Naive thymus-derived CD8-positive, alpha-beta T cell (primary cell): Measurements from ENCODE around the gene PKIB. TPM values are rescaled to one million over a fixed set of nuclear protein-coding genes. Genes with fewer than 3 reads are reported as not detected.

Experiments
- ATAC-seq, 2 donors: fragments of 150-1000 bp; cut with Tn5 transposase in 1 of 2; sonication (Bioruptor Pico), chemical (Tn5 transposase) in 1 of 2; 1 replicate in 1 of 2; 2 replicates in 1 of 2; pipeline ENCODE4 v1.10.0; 2021; ENCODE audit warnings: mild to moderate bottlenecking in 2 of 2, moderate library complexity in 2 of 2
- POLR2A ChIA-PET: fragments of 350-600 bp; sonication (Branson Sonifier 250); formaldehyde crosslinking; loops from one replicate; lab custom pipeline; 2021; ENCODE audit warnings: antibody characterized with exemption; lab: Charles Lee
- DNase-seq, 10 donors: peaks; one replicate each; pipeline versions ENCODE4 v3.0.0 to v3.0.0-alpha.2; 2020 to 2022
- H3K27ac Mint-ChIP-seq, 10 donors: one replicate each; pipeline ENCODE4 v1.8.0; 2020 to 2022; ENCODE audit warnings: mild to moderate bottlenecking in 10 of 10, mixed read lengths in 10 of 10, moderate library complexity in 4 of 10, inconsistent platforms in 1 of 10
- H3K27me3 Mint-ChIP-seq, 5 donors: one replicate each; pipeline ENCODE4 v1.8.0; 2021 to 2022; ENCODE audit warnings: mixed read lengths in 5 of 5
- H3K36me3 Mint-ChIP-seq, 3 donors: one replicate each; pipeline ENCODE4 v1.8.0; 2020 to 2022; ENCODE audit warnings: mixed read lengths in 3 of 3, mild to moderate bottlenecking in 2 of 3, inconsistent platforms in 1 of 3
- H3K4me1 Mint-ChIP-seq, 4 donors: one replicate each; pipeline ENCODE4 v1.8.0; 2021 to 2022; ENCODE audit warnings: mixed read lengths in 4 of 4
- H3K4me3 Mint-ChIP-seq, 10 donors: one replicate each; pipeline ENCODE4 v1.8.0; 2020 to 2022; ENCODE audit warnings: mild to moderate bottlenecking in 10 of 10, mixed read lengths in 10 of 10, moderate library complexity in 6 of 10, inconsistent platforms in 1 of 10
- H3K9me3 Mint-ChIP-seq, 9 donors: one replicate each; pipeline ENCODE4 v1.8.0; 2020 to 2022; ENCODE audit warnings: mixed read lengths in 9 of 9, mild to moderate bottlenecking in 3 of 9, inconsistent platforms in 1 of 9, moderate library complexity in 1 of 9
- polyA plus RNA-seq, 3 donors: library from polyadenylated mRNA; unstranded; fragments of 300-500 nt; fragmentation: Illumina TruSeq; gene quantifications; one replicate each; pipeline ENCODE4 v1.2.3, GENCODE V29; 2021
- total RNA-seq, 8 experiments: library from RNA in 2 of 8; stranded (reverse) in 2 of 8; gene quantifications; one replicate each; pipeline ENCODE4 v1.2.3 and lab custom pipeline; 2021 to 2026

The PKIB gene, protein sequence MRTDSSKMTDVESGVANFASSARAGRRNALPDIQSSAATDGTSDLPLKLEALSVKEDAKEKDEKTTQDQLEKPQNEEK
- total RNA-seq = under 1 TPM; 0.65 to 0.82 TPM
- polyA plus RNA-seq = under 1 TPM; 0.45 to 0.81 (median 0.75) TPM
- 0 to 0.52 (median 0.10) reads per million in 6 experiments for total RNA-seq (lab: John Stamatoyannopoulos, UW)

DNA sequence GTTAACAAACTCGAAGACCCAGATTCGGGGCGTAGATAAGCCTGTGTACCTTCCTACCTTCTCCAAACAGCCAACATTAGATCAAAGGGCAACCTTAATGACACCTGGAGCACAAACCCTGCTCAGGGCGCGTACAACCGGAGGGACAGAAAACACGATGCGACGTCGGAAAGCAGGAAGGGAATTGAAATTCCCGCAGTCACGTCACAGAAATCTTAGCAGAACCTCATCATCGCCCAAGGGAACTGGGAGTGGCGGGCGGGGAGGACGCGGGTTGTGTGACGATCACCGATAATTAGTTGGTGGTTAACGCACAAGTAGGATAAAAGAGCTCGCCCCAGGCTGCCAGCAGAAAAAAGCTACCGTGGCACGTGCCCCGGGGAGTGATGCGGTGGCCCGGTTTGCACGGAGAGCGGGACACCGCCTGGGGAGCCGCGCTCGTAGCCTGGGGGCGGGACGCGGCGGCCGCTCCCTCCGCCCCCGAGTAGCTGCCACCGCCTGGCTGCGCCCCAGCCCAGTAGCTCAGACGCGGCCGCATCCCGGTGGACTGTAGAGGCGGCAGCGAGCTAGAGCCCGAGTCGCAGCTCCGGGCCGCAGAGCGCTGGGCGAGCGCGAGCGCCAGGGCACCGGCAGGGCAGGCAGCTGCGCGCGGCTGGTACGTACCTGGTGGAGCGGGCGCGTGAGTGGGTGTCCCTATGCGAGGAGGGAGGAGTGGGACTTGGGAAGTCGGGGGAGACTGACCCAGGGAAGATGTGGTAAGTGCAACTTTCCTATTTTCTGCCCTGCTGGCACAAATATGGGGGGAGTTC, at the start of gene PKIB:
PKIB (plus strand) TSS at position 525 of the 809 bp plus-strand sequence. CDS start 107,390 bp downstream, outside the sequence.
- H3K4me1 Mint-ChIP-seq = peaks cover 9 to 23% (median 21%) of the 10 kb centered on the region in 4 donors
- H3K36me3 Mint-ChIP-seq = peaks cover 0 to under 1% (median 0%) of the 10 kb centered on the region in 3 donors
- peak; percentile 7 to 71 (median 38) for DNase-seq
- peaks cover 4 to 34% (median 17%) of the 10 kb centered on the region in 5 donors for H3K27me3 Mint-ChIP-seq
- H3K9me3 Mint-ChIP-seq = peaks cover 0 to under 1% (median 0%) of the 10 kb centered on the region in 9 donors
- peak within 1 kb of the TSS in 8 of 10 donors; percentile 16 to 79 (median 54) for H3K27ac Mint-ChIP-seq
- H3K4me3 Mint-ChIP-seq = peak within 1 kb of the TSS; percentile 84 to 97 (median 90)
- POLR2A ChIA-PET = interaction anchor here (0.5 kb wide), 1 partner anchor 48 kb away, joined by 4 read pairs; no protein-coding TSS in a partner anchor
- ATAC-seq = peak; percentile 85 to 95

DNA sequence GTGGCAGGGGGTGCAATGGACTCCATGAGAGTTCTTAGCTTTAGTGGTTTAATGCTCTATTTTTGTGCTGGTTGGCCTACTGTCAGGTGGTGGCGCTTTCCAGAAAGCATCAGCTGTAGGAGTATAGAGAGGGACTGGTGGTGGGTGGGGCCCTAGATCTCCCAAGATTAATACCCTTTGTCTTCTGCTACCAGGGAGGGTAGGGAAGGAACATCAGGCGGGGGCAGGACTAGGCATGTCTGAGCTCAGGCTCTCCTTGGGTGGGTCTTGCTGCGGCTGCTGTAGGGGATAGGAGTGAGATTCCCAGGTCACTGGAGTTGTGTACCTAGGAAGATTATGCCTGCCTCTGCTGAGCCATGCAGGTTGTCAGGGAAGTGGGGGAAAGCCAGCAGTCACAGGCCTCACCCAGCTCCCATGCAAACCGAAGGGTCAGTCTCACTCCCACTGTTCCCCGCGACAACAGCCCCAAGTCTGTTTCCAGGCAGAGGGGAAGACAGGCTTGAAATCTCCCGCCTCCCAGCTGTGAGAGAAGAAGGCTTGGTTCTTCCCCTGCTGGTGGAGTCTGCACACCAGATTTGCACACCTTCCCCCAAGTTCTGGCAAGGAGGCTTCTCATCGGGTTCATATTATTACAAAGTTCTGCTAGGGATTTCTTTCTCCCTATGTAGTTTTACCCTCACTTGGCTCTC, 46.7 kb upstream of the PKIB start:
- no peaks in the 10 kb centered on the region for H3K4me1 Mint-ChIP-seq
- H3K4me3 Mint-ChIP-seq = no peak overlapping the region
- peaks cover 4 to 25% (median 7%) of the 10 kb centered on the region in 3 donors for H3K36me3 Mint-ChIP-seq
- POLR2A ChIA-PET = no interaction called here
- ATAC-seq (no peak), DNase-seq (no peak)
- peaks cover 1 to 11% (median 4%) of the 10 kb centered on the region in 5 donors for H3K27me3 Mint-ChIP-seq
- H3K9me3 Mint-ChIP-seq = peaks cover 9 to 46% (median 26%) of the 10 kb centered on the region in 9 donors
- H3K27ac Mint-ChIP-seq = no peak overlapping the region

DNA sequence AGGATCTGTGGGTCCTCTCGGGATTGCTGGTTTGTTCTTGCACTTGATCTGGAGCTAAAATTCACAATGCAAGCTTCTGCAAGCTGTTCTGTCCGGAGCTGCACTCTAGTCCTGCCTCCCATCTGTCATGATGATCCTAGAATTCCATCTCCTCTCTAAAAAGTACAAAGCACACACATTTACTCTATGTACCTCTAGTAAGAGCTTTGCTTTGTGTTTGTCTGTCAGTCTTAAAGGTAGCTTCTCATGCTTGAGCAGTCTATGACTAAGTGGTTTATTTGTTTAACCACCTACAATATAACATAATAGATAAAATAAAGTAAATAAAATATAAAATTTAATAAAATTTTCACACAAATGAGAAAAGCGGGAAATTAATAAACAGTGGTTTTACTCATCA, 46.0 kb upstream of the PKIB start:
- Mint-ChIP-seq H3K4me3 (no peak overlapping the region), H3K4me1 (no peaks in the 10 kb centered on the region), H3K27ac (no peak overlapping the region), H3K27me3 (peaks cover 1 to 11% (median 7%) of the 10 kb centered on the region in 5 donors), H3K36me3 (peaks cover 4 to 25% (median 8%) of the 10 kb centered on the region in 3 donors), H3K9me3 (peaks cover 9 to 43% (median 28%) of the 10 kb centered on the region in 9 donors)
- ATAC-seq (no peak), DNase-seq (no peak)
- POLR2A ChIA-PET = no interaction called here

DNA sequence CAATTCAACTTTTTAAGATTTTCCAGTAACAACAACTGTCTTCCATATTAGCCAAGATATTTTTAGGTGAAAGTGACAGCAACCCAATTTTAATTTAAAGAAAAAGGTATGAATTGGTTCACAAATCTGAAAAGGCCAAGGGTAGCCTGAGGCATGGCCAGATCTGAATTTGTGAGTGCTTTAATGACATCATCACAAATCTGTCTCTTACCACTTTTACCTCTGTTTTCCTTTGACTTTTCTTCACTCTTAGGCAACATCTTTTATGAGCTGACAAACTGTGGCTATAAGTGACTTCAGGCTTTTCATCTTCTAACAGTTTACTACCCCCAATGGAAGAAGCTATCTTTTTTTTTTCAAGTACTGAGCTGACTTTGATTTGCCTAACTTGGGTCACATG, 44.5 kb upstream of the PKIB start:
- no peak for ATAC-seq
- Mint-ChIP-seq H3K4me3 (no peak overlapping the region), H3K27ac (no peak overlapping the region), H3K4me1 (no peaks in the 10 kb centered on the region), H3K27me3 (peaks cover 1 to 16% (median 10%) of the 10 kb centered on the region in 5 donors), H3K36me3 (peaks cover 4 to 23% (median 11%) of the 10 kb centered on the region in 3 donors), H3K9me3 (peaks cover 8 to 43% (median 24%) of the 10 kb centered on the region in 9 donors)
- POLR2A ChIA-PET = no interaction called here
- DNase-seq = no peak

DNA sequence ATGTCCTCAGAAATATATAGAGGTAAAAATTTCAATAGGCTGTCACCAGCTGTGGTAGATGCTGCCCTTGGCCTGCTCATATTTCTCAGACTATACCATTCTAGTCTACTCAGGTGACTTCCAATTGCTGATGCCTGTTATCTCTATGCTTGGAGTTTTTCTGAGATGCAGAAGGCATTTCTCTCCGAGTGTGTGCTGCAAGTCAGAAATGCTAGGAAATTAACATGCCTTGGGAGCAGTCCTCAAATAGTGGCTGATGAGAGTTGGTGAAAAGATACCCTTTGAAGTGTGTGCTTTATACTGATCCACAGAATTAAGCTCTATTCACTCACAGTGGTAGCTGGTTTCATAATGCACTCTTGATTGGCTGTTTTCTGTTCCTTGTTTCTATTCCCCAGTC, 43.2 kb upstream of the PKIB start:
- peaks cover 4 to 18% (median 11%) of the 10 kb centered on the region in 3 donors for H3K36me3 Mint-ChIP-seq
- DNase-seq (no peak), ATAC-seq (no peak)
- no peaks in the 10 kb centered on the region for H3K4me1 Mint-ChIP-seq
- H3K27ac Mint-ChIP-seq = no peak overlapping the region
- H3K9me3 Mint-ChIP-seq = peaks cover 8 to 43% (median 19%) of the 10 kb centered on the region in 9 donors
- POLR2A ChIA-PET = no interaction called here
- peaks cover 1 to 22% (median 11%) of the 10 kb centered on the region in 5 donors for H3K27me3 Mint-ChIP-seq
- H3K4me3 Mint-ChIP-seq = no peak overlapping the region

DNA sequence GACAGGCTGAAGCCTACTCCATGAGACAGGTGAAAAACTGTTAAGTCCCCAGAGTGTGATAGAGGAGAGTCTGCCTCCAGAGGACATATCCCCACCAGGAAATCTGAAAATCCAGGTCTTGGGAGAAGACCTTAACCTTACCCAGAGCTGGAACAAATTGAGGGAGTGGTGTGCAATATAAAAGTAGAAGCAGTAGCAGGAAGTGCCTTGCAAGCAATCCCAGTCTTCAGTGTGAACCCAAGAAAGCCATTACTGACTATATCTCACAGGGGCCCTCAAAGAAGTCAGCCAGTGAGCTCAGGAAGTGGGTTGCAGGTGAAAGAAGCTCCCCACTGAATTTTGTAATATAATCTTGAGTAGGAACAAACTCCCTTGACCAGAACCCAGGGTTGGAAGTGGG, 41.9 kb upstream of the PKIB start:
- H3K9me3 Mint-ChIP-seq = peaks cover 2 to 42% (median 20%) of the 10 kb centered on the region in 9 donors
- peaks cover 1 to 22% (median 4%) of the 10 kb centered on the region in 5 donors for H3K27me3 Mint-ChIP-seq
- DNase-seq (no peak), ATAC-seq (no peak)
- H3K4me3 Mint-ChIP-seq = no peak overlapping the region
- H3K27ac Mint-ChIP-seq = no peak overlapping the region
- POLR2A ChIA-PET = no interaction called here
- H3K4me1 Mint-ChIP-seq = no peaks in the 10 kb centered on the region
- peaks cover 0 to 19% (median 7%) of the 10 kb centered on the region in 3 donors for H3K36me3 Mint-ChIP-seq

DNA sequence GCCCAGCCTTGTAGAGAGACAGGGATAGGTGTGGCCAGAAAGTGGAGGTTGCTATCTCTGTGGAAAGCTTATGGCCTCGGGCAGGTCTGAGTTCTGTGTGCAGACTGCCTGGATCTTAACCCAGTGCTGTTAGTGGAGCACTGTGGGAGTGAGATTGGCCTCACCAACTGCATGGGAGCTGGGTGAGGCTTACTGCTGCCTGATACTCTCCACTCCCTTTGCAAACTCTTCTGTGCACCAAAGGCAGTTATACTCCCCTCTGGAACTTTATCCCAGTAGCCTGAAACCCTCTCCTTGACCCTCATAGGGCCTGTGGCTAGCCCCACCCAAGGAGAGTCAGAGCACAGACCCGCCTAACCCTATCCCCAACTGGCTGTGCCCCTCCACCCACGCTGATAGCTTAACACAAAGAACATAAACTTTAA, 41.4 kb upstream of the PKIB start:
- POLR2A ChIA-PET = no interaction called here
- Mint-ChIP-seq H3K27me3 (peaks cover 1 to 22% (median 4%) of the 10 kb centered on the region in 5 donors), H3K4me3 (no peak overlapping the region), H3K4me1 (no peaks in the 10 kb centered on the region), H3K36me3 (peaks cover 0 to 19% (median 7%) of the 10 kb centered on the region in 3 donors), H3K9me3 (peaks cover 2 to 46% (median 23%) of the 10 kb centered on the region in 9 donors), H3K27ac (no peak overlapping the region)
- no peak for DNase-seq
- no peak for ATAC-seq

DNA sequence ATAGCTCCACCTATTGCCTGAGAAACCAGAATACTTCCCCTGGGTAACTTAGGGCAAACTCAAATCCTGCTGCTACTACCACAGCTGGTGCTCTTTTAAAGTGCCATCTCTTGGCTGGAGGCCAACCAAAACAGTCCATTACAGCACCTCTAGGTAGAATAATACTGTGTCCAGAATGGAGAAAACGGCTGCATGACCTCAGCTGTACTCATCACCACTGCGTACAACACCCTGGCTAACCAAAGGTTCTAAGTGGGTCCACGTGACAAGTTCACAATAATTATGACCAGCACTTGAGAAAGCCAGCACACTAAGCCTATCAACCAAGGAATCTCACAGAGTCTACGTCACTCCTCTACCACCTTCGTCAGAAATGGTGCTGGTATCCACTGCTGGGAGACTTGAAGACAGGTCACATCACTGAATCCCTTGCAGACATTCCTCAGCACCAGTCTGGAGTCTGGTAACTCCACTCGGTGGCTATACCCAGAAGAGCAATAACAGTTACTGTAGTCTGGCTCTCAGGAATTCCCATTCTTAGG, 40.9 kb upstream of the PKIB start:
- Mint-ChIP-seq H3K9me3 (peaks cover 3 to 46% (median 28%) of the 10 kb centered on the region in 9 donors), H3K27ac (peak overlapping the region in 1 of 10 donors; percentile 0), H3K4me3 (no peak overlapping the region), H3K27me3 (peaks cover under 1 to 22% (median 2%) of the 10 kb centered on the region in 5 donors), H3K36me3 (peaks cover 0 to 19% (median 7%) of the 10 kb centered on the region in 3 donors), H3K4me1 (no peaks in the 10 kb centered on the region)
- ATAC-seq (no peak), DNase-seq (no peak)
- POLR2A ChIA-PET = no interaction called here

DNA sequence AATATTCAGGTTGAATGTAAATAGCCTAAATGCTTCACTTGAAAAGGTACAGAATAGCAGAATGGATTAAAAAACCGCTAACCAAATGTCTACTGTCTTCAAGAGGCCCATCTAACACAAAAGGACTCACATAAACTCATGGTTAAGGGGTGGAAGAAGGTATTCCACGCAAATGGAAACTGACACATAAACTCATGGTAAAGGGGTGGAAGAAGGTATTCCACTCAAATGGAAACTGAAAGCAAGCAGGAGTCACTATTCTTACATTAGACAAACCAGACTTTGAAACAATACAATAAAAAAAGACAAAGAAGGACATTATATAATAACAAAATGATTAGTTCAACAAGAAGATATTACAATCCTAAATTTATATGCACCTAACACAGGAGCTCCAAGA, 38.3 kb upstream of the PKIB start:
- H3K9me3 Mint-ChIP-seq = peaks cover 7 to 67% (median 34%) of the 10 kb centered on the region in 9 donors

DNA sequence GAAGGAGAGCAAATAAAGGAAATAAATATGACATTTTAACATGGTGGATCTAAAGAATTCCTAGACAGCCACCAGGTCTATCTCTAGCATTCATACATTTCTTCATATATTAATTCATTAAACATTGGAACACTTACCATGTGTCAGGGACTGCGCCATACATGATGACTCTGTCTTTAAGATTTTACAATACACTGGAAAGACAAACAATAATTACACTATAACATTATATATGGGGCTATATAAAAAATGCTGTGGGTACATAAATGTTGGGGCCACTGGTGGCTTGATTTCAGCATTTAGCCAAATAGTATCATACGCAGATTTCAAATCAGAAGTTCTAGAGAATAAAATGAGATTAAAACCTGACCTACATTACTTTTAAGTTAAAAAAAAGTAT, 33.3 kb upstream of the PKIB start:
- Mint-ChIP-seq H3K4me3 (no peak overlapping the region), H3K9me3 (peaks cover 21 to 69% (median 35%) of the 10 kb centered on the region in 9 donors), H3K27ac (no peak overlapping the region), H3K4me1 (no peaks in the 10 kb centered on the region), H3K27me3 (peaks cover 0 to under 1% (median 0%) of the 10 kb centered on the region in 5 donors), H3K36me3 (peaks cover 0 to 39% (median 4%) of the 10 kb centered on the region in 3 donors)
- ATAC-seq (no peak), DNase-seq (no peak)
- POLR2A ChIA-PET = no interaction called here

More for the DNA sequence above, 38.3 kb upstream of the PKIB start:
- Mint-ChIP-seq H3K4me3 (no peak overlapping the region), H3K27me3 (peaks cover 0 to 22% (median 2%) of the 10 kb centered on the region in 5 donors), H3K4me1 (no peaks in the 10 kb centered on the region), H3K27ac (no peak overlapping the region), H3K36me3 (peaks cover 0 to 33% (median 7%) of the 10 kb centered on the region in 3 donors)
- ATAC-seq = no peak
- POLR2A ChIA-PET = no interaction called here
- no peak for DNase-seq

DNA sequence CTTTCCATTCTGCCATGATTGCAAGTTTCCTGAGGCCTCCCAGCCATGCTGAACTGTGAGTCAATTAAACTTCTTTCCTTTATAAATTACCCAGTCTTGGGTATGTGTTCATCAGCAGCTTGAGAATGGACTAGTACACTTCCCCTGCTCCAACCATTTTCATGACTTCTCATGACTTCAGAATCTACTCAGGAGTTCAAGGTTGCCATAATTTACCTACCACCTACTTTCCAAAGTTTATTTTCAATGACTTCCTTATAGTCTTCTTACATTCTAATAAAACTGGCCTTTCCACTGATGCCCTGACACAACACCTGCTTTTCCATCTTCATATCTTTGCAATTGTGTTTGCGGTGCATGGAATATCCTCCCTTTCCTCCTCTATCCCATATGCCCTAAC, 31.2 kb upstream of the PKIB start:
- DNase-seq = no peak
- H3K36me3 Mint-ChIP-seq = peaks cover 0 to 24% (median 2%) of the 10 kb centered on the region in 3 donors
- POLR2A ChIA-PET = no interaction called here
- H3K4me3 Mint-ChIP-seq = no peak overlapping the region
- H3K4me1 Mint-ChIP-seq = no peaks in the 10 kb centered on the region
- no peak for ATAC-seq
- H3K27ac Mint-ChIP-seq = no peak overlapping the region
- H3K27me3 Mint-ChIP-seq = no peaks in the 10 kb centered on the region
- H3K9me3 Mint-ChIP-seq = peaks cover 13 to 49% (median 22%) of the 10 kb centered on the region in 9 donors

DNA sequence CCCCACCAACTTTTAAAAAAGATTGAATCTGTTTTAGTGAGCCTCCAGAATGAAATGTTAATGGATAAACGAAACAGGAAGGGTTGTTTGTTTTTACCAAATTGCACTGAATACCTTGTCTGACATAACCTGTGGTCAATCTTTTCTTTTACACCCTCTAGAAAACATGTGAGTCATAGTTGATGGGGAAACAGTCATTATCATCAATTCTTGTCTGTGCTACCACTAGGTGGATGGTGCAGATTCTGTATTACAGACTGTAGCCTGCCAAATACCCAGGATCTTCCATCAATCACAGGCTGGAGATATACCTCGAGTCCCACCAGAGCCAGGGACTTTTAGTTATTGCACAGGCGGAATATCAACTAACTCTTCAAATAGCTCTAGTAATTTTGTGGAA, 29.5 kb upstream of the PKIB start:
- H3K36me3 Mint-ChIP-seq = peaks cover 0 to 8% (median 2%) of the 10 kb centered on the region in 3 donors
- DNase-seq (no peak), ATAC-seq (no peak)
- POLR2A ChIA-PET = no interaction called here
- no peaks in the 10 kb centered on the region for H3K4me1 Mint-ChIP-seq
- H3K27ac Mint-ChIP-seq = no peak overlapping the region
- H3K4me3 Mint-ChIP-seq = no peak overlapping the region
- no peaks in the 10 kb centered on the region for H3K27me3 Mint-ChIP-seq
- H3K9me3 Mint-ChIP-seq = peaks cover 6 to 31% (median 16%) of the 10 kb centered on the region in 9 donors
